Ascending aorta (tissue), 2 donors: ENCODE results near the gene BMP7. TPM values are rescaled to one million over a fixed set of nuclear protein-coding genes. Genes with fewer than 3 reads are reported as not detected.

Experiments
- DNase-seq, 2 donors: peaks; one replicate each; pipeline ENCODE4 v3.0.0-alpha.2; 2019; ENCODE audit warnings: low spot score in 2 of 2
- H3K27ac ChIP-seq, 2 donors: fragments of 200-600 bp; sonication (generic); one replicate each; pipeline ENCODE4 v1.5.1; 2016 to 2017; ENCODE audit warnings: mild to moderate bottlenecking in 1 of 2
- H3K27me3 ChIP-seq: fragments of 200-600 bp; sonication (generic); one replicate; pipeline ENCODE4 v1.5.1; 2017
- H3K36me3 ChIP-seq, 2 donors: fragments of 200-600 bp; sonication (generic); one replicate each; pipeline ENCODE4 v1.5.1; 2016
- H3K4me1 ChIP-seq, 2 donors: fragments of 200-600 bp; sonication (generic); one replicate each; pipeline ENCODE4 v1.5.1; 2016 to 2017; ENCODE audit warnings: mild to moderate bottlenecking in 1 of 2
- H3K4me3 ChIP-seq, 2 donors: fragments of 200-600 bp; sonication (generic); one replicate each; pipeline ENCODE4 v1.5.1; 2016 to 2017; ENCODE audit warnings: mild to moderate bottlenecking in 1 of 2
- H3K9me3 ChIP-seq, 2 donors: fragments of 200-600 bp; sonication (generic); one replicate each; pipeline ENCODE4 v1.5.1; 2016
- CTCF ChIP-seq, 3 experiments: fragments of 200-600 bp in 2 of 3; fragments of 450-650 bp in 1 of 3; sonication (generic) in 2 of 3; IDR thresholded peaks; one replicate each; pipeline ENCODE4 v1.5.1; 2016 to 2019; ENCODE audit warnings: antibody characterized with exemption in 3 of 3, mild to moderate bottlenecking in 1 of 3, moderate library complexity in 1 of 3
- intact Hi-C: fragments of 100-400 bp; cut with DNase I; formaldehyde crosslinking; loops from one replicate; pipeline ENCODE4 v1.15.1; 2023
- total RNA-seq: library from RNA; depleted of rRNA; stranded (reverse); fragments of >200 nt; gene quantifications from one replicate; pipeline ENCODE4 v1.1.0, GENCODE V29; 2016

The BMP7 gene
- total RNA-seq, 1 donor from 2014 or later, result not detected

- Histone ChIP-seq H3K27me3 (no peaks in the 10 kb centered on the region), H3K4me3 (no peak overlapping the region), H3K9me3 (no peaks in the 10 kb centered on the region), H3K27ac (no peak overlapping the region), H3K36me3 (no peaks in the 10 kb centered on the region), H3K4me1 (no peaks in the 10 kb centered on the region)
- DNase-seq, result no peak
- intact Hi-C loops, result no loop called here
- no peak for TF ChIP-seq CTCF (IDR thresholded peaks at IDR 0.05)
These were observed 142.9 kb downstream of the BMP7 start for GRCh38 chr20:57123504-57123903.

GRCh38 chr20:57122536-57123489 is 143.6 kb downstream of the BMP7 start:
- Histone ChIP-seq H3K4me3 (no peak overlapping the region), H3K27ac (no peak overlapping the region), H3K27me3 (no peaks in the 10 kb centered on the region), H3K4me1 (no peaks in the 10 kb centered on the region), H3K36me3 (no peaks in the 10 kb centered on the region), H3K9me3 (no peaks in the 10 kb centered on the region)
- TF ChIP-seq CTCF (IDR thresholded peaks at IDR 0.05), result no peak
- DNase-seq, result no peak
- intact Hi-C loops, result no loop called here

GRCh38 chr20:57118964-57119363 is 147.5 kb downstream of the BMP7 start:
- Histone ChIP-seq H3K4me3 (no peak overlapping the region), H3K9me3 (no peaks in the 10 kb centered on the region), H3K27me3 (no peaks in the 10 kb centered on the region), H3K4me1 (no peaks in the 10 kb centered on the region), H3K36me3 (no peaks in the 10 kb centered on the region), H3K27ac (no peak overlapping the region)
- TF ChIP-seq CTCF (IDR thresholded peaks at IDR 0.05), result no peak
- DNase-seq, result no peak
- intact Hi-C loops, result no loop called here

Other genes with a start within 250 kb of the BMP7 start
- not detected for gene SPO11, start 63.2 kb upstream of the BMP7 start, total RNA-seq
- gene RAE1, start 84.6 kb upstream of the BMP7 start, total RNA-seq, result 9.5 TPM
- gene RBM38, start 124.8 kb upstream of the BMP7 start, total RNA-seq, result 24.6 TPM